H1 (cell line): ENCODE measurements around the gene ING1. TPM values are rescaled to one million over a fixed set of nuclear protein-coding genes. Genes with fewer than 3 reads are reported as not detected.

Source experiments
- CTCF ChIA-PET: fragments of 300-600 bp; sonication (Branson Sonifier 250); formaldehyde crosslinking; loops from one replicate; lab custom pipeline; 2021; ENCODE audit not compliant: partially characterized antibody; lab: Charles Lee
- POLR2A ChIA-PET: fragments of 300-600 bp; sonication (Branson Sonifier 250); formaldehyde crosslinking; loops from one replicate; lab custom pipeline; 2021; ENCODE audit warnings: inconsistent platforms; ENCODE audit not compliant: partially characterized antibody; lab: Charles Lee
- DNase-seq, 2 experiments: peaks; one replicate each; pipeline versions ENCODE4 v3.0.0 to v3.0.0-alpha.2; 2010 to 2022; ENCODE audit warnings: low spot score in 2 of 2, low read depth in 1 of 2, mixed read lengths in 1 of 2
- FAIRE-seq: peaks from 2 replicates; lab custom pipeline; 2011; peaks lifted over from hg19 to GRCh38; lab: Jason Lieb, UNC
- H2AFZ ChIP-seq: 2 replicates; pipeline ENCODE4 v1.8.1; 2012; ENCODE audit warnings: low read length, inconsistent platforms
- H2AK5ac ChIP-seq: 2 replicates; pipeline ENCODE4 v1.6.1; 2013; ENCODE audit warnings: low read depth, low read length
- H2BK120ac ChIP-seq: replicated peaks from 2 replicates; pipeline ENCODE3; 2013; ENCODE audit warnings: low read depth, low read length, inconsistent platforms
- H2BK12ac ChIP-seq: 2 replicates; pipeline ENCODE4 v1.6.1; 2013; ENCODE audit warnings: low read depth, low read length
- H2BK15ac ChIP-seq: 2 replicates; pipeline ENCODE4 v1.6.1; 2013; ENCODE audit warnings: low read length
- H2BK20ac ChIP-seq: 2 replicates; pipeline ENCODE4 v1.6.1; 2013; ENCODE audit warnings: low read length
- H2BK5ac ChIP-seq: 2 replicates; pipeline ENCODE4 v1.6.1; 2013; ENCODE audit warnings: low read depth, low read length
- H3K14ac ChIP-seq: 2 replicates; pipeline ENCODE4 v1.6.1; 2013; ENCODE audit warnings: inconsistent platforms; ENCODE audit not compliant: insufficient read length
- H3K18ac ChIP-seq: 2 replicates; pipeline ENCODE4 v1.6.1; 2013; ENCODE audit warnings: low read length; ENCODE audit errors: extremely low read depth
- H3K23ac ChIP-seq: 2 replicates; pipeline ENCODE4 v1.6.1; 2013; ENCODE audit warnings: inconsistent platforms; ENCODE audit not compliant: insufficient read length
- H3K23me2 ChIP-seq: 2 replicates; pipeline ENCODE4 v1.6.1; 2013; ENCODE audit warnings: low read depth, low read length
- H3K27ac ChIP-seq: 2 replicates; pipeline ENCODE4 v1.6.1; 2011; ENCODE audit warnings: low read depth, low read length, inconsistent platforms
- H3K27me3 ChIP-seq, 4 experiments: replicated peaks in 1 of 4; 1 replicate in 1 of 4; 2 replicates in 3 of 4; pipeline versions ENCODE4 v1.6.1 to v1.8.1; 2011 to 2013; ENCODE audit warnings: low read length in 3 of 4, mild to moderate bottlenecking in 3 of 4, inconsistent platforms in 2 of 4, mixed read lengths in 2 of 4, moderate library complexity in 1 of 4; ENCODE audit not compliant: control insufficient read depth in 3 of 4, insufficient read depth in 3 of 4; ENCODE audit errors: extremely low read depth in 1 of 4
- H3K36me3 ChIP-seq, 4 experiments: 2 replicates each; pipeline versions ENCODE4 v1.6.1 to v1.8.1; 2011 to 2013; ENCODE audit warnings: mild to moderate bottlenecking in 4 of 4, low read length in 3 of 4, moderate library complexity in 2 of 4, control low read depth in 1 of 4, inconsistent platforms in 1 of 4; ENCODE audit not compliant: insufficient read depth in 4 of 4, control insufficient read depth in 2 of 4
- H3K4ac ChIP-seq: replicated peaks from 2 replicates; pipeline ENCODE3; 2013; ENCODE audit warnings: low read length, low read depth, mixed read lengths, inconsistent platforms; ENCODE audit not compliant: insufficient read length
- H3K4me1 ChIP-seq, 4 experiments: replicated peaks in 1 of 4; 1 replicate in 1 of 4; 2 replicates in 3 of 4; pipeline versions ENCODE4 v1.6.1 to v1.8.1; 2011 to 2013; ENCODE audit warnings: low read length in 3 of 4, inconsistent platforms in 2 of 4, mixed read lengths in 1 of 4; ENCODE audit not compliant: insufficient read depth in 4 of 4, control insufficient read depth in 3 of 4
- H3K4me2 ChIP-seq, 2 experiments: 2 replicates each; pipeline versions ENCODE4 v1.6.1 to v1.8.1; 2011 to 2013; ENCODE audit warnings: low read depth in 2 of 2, low read length in 2 of 2, control low read depth in 1 of 2, inconsistent platforms in 1 of 2, mild to moderate bottlenecking in 1 of 2; ENCODE audit not compliant: insufficient read depth in 1 of 2
- H3K4me3 ChIP-seq, 4 experiments: fragments of 200-600, 300-600 bp in 1 of 4; sonication (generic), shearing (Covaris generic), sonication (Bioruptor Twin) in 1 of 4; 2 replicates each; pipeline versions ENCODE4 v1.5.1 to v1.8.1; 2011 to 2016; ENCODE audit warnings: low read length in 4 of 4, low read depth in 3 of 4, control low read depth in 2 of 4, inconsistent platforms in 2 of 4, mild to moderate bottlenecking in 2 of 4, mixed read lengths in 1 of 4, moderate library complexity in 1 of 4; ENCODE audit not compliant: insufficient read depth in 2 of 4; ENCODE audit errors: extremely low read depth in 1 of 4
- H3K56ac ChIP-seq: replicated peaks from 2 replicates; pipeline ENCODE3; 2013; ENCODE audit warnings: low read depth, mild to moderate bottlenecking, mixed read lengths, low read length, inconsistent platforms; ENCODE audit not compliant: insufficient read length
- H3K79me1 ChIP-seq: 2 replicates; pipeline ENCODE4 v1.6.1; 2013; ENCODE audit warnings: low read depth, low read length, control low read depth
- H3K79me2 ChIP-seq, 2 experiments: 2 replicates each; pipeline versions ENCODE4 v1.6.1 to v1.8.1; 2012 to 2013; ENCODE audit warnings: low read length in 2 of 2, mild to moderate bottlenecking in 2 of 2, inconsistent platforms in 1 of 2; ENCODE audit not compliant: insufficient read depth in 2 of 2, control insufficient read depth in 1 of 2
- H3K9ac ChIP-seq, 4 experiments: replicated peaks in 1 of 4; 1 replicate in 1 of 4; 2 replicates in 3 of 4; pipeline versions ENCODE4 v1.6.1 to v1.8.1; 2011 to 2013; ENCODE audit warnings: low read depth in 3 of 4, low read length in 3 of 4, control low read depth in 2 of 4, mild to moderate bottlenecking in 2 of 4, moderate library complexity in 2 of 4, inconsistent platforms in 1 of 4; ENCODE audit errors: extremely low read depth in 1 of 4
- H3K9me3 ChIP-seq, 2 experiments: 2 replicates each; pipeline versions ENCODE4 v1.6.1 to v1.8.1; 2012 to 2013; ENCODE audit warnings: mild to moderate bottlenecking in 2 of 2, moderate library complexity in 2 of 2, control low read depth in 1 of 2, inconsistent platforms in 1 of 2, low read depth in 1 of 2, low read length in 1 of 2, mixed read lengths in 1 of 2; ENCODE audit not compliant: insufficient read depth in 2 of 2
- H4K20me1 ChIP-seq, 2 experiments: replicated peaks in 1 of 2; 2 replicates each; pipeline versions ENCODE3 to v1.8.1; 2011 to 2013; ENCODE audit warnings: inconsistent platforms in 2 of 2, low read length in 2 of 2, mild to moderate bottlenecking in 1 of 2; ENCODE audit not compliant: insufficient read depth in 2 of 2, control insufficient read depth in 1 of 2
- H4K5ac ChIP-seq: 2 replicates; pipeline ENCODE4 v1.6.1; 2013; ENCODE audit warnings: low read length, low read depth, mixed read lengths, inconsistent platforms; ENCODE audit not compliant: insufficient read length
- H4K8ac ChIP-seq: 2 replicates; pipeline ENCODE4 v1.8.0; 2013; ENCODE audit warnings: mild to moderate bottlenecking, moderate library complexity, low read length, inconsistent platforms; ENCODE audit not compliant: insufficient read depth; ENCODE audit errors: extremely low read depth
- H4K91ac ChIP-seq: replicated peaks from 2 replicates; pipeline ENCODE3; 2013; ENCODE audit warnings: low read length, mixed read lengths, inconsistent platforms; ENCODE audit not compliant: insufficient read length
- BRCA1 ChIP-seq: IDR thresholded peaks from 2 replicates; pipeline ENCODE4 v1.6.1; 2012; ENCODE audit warnings: low read depth, low read length, improper control_type of control experiment
- CREB1 ChIP-seq: IDR thresholded peaks from 2 replicates; pipeline ENCODE4 v1.6.1; 2012; ENCODE audit warnings: inconsistent platforms
- CTBP2 ChIP-seq: IDR thresholded peaks from 2 replicates; pipeline ENCODE4 v1.7.0; 2011; ENCODE audit warnings: borderline replicate concordance, mild to moderate bottlenecking, moderate library complexity, mixed read lengths, low read length; ENCODE audit not compliant: insufficient read depth, insufficient read length
- GTF2F1 ChIP-seq: IDR thresholded peaks from 2 replicates; pipeline ENCODE4 v1.6.1; 2012; ENCODE audit warnings: low read depth, low read length, improper control_type of control experiment, borderline replicate concordance
- HDAC2 ChIP-seq, 2 experiments: fragments of 300-600 bp in 1 of 2; sonication (generic) in 1 of 2; IDR thresholded peaks; 2 replicates each; pipeline ENCODE4 v1.6.1; 2011 to 2012; ENCODE audit warnings: low read depth in 2 of 2, low read length in 2 of 2, mild to moderate bottlenecking in 2 of 2, moderate library complexity in 2 of 2, borderline replicate concordance in 1 of 2, inconsistent platforms in 1 of 2
- JUND ChIP-seq: IDR thresholded peaks from 2 replicates; pipeline ENCODE4 v1.6.1; 2011; ENCODE audit warnings: mild to moderate bottlenecking, improper control_type of control experiment, low read length
- KDM1A ChIP-seq: fragments of 200-600, 300-600 bp; sonication (generic); IDR thresholded peaks from 2 replicates; pipeline ENCODE4 v1.7.1; 2016; ENCODE audit warnings: mild to moderate bottlenecking, low read length, borderline replicate concordance
- KDM4A ChIP-seq: IDR thresholded peaks from one replicate; pipeline ENCODE4 v1.7.1; 2012; ENCODE audit warnings: low read depth, mild to moderate bottlenecking, moderate library complexity, low read length, inconsistent platforms; ENCODE audit not compliant: severe bottlenecking
- SP2 ChIP-seq: IDR thresholded peaks from 2 replicates; pipeline ENCODE4 v1.6.1; 2012; ENCODE audit warnings: mild to moderate bottlenecking, low read length, inconsistent platforms
- SP4 ChIP-seq: IDR thresholded peaks from 2 replicates; pipeline ENCODE4 v1.6.1; 2012; ENCODE audit warnings: low read length, inconsistent platforms
- WGBS, 2 experiments: shearing (Covaris generic) in 1 of 2; methylation state at CpG; one replicate each; pipeline versions ENCODE4 v1.1.6 to v1.1.7; 2013 to 2015; ENCODE audit warnings: low lambda C conversion rate in 2 of 2, mixed read lengths in 2 of 2, inconsistent platforms in 1 of 2, low coverage in 1 of 2, missing lambda C conversion rate in 1 of 2; ENCODE audit not compliant: insufficient replicate concordance in 2 of 2, insufficient coverage in 1 of 2, insufficient read length in 1 of 2; ENCODE audit errors: extremely low coverage in 1 of 2, missing lambda C conversion rate in 1 of 2; 5-methylcytosine and 5-hydroxymethylcytosine counted together
- polyA plus RNA-seq, 7 experiments: library from polyadenylated mRNA; depleted of rRNA in 3 of 7; stranded (reverse) in 5 of 7; unstranded in 2 of 7; fragments of >200 nt in 5 of 7; fragments of 200-250 nt in 2 of 7; gene quantifications; 1 replicate in 5 of 7; 2 replicates in 1 of 7; 4 replicates in 1 of 7; pipeline versions ENCODE4 v1.2.1 to v1.2.3, GENCODE V29; 2011 to 2013; ENCODE audit warnings: missing spikeins in 2 of 7, mixed read lengths in 2 of 7
- total RNA-seq: library from RNA; stranded (reverse); fragmentation: NEBNext Ultra II Directional; extraction: Animal tissue kit (Norgen Biotek cat#: 25700); gene quantifications from 2 replicates; pipeline ENCODE4 v1.2.1, GENCODE V29; 2021
- TF ChIP-seq, protein P1 (sequence below), 3 experiments: IDR thresholded peaks; 1 replicate in 2 of 3; 2 replicates in 1 of 3; pipeline versions ENCODE4 v1.5.1 to v1.6.1; 2011; ENCODE audit warnings: low read length in 3 of 3, mild to moderate bottlenecking in 3 of 3, inconsistent platforms in 2 of 3, low read depth in 1 of 3, moderate library complexity in 1 of 3; ENCODE audit not compliant: insufficient read depth in 1 of 3; ENCODE audit errors: control extremely low read depth in 1 of 3

Gene ING1
- total and polyA plus RNA-seq, 2 of the 8 experiments (the other 6 are each of a cell fraction or from before 2014, with no cell fraction given): 22.3 to 26.6 TPM

DNA sequence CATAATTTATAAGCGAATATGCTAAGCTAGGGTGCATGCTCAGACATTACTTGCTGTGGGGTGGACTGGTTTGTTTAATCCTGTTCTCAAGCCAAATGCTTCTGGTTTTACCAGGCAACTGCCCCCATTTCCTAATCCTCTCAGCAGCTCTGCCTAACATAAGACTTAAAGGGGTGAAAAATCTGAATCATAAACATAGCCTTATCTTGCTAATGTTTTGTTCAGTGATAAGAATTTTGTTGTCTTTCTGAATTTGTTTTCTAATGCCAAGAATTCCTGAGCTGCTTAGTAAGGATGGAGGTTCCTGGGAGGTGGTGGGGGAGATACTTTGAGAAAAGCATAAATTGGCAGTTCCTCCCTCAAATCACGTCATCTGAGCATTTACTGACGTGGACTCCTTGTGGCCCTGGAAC is 42.7 kb downstream of the ING1 start:
- H3K4me2 ChIP-seq: peak overlapping the region in 1 of 2 experiments; percentile 60; a peak in 2 of 4 replicates
- H3K4ac ChIP-seq: no peak overlapping the region
- H2BK15ac ChIP-seq: no peak overlapping the region
- no peak overlapping the region for H3K14ac ChIP-seq
- no peak overlapping the region for H3K18ac ChIP-seq
- ChIA-PET CTCF (interaction anchor here (0.6 to 1.3 kb wide), 3 partner anchors 45 to 72 kb away, joined by 3 to 4 read pairs (median 4); no protein-coding TSS in a partner anchor), POLR2A (interaction anchor here (1.3 to 1.5 kb wide), 2 partner anchors 14 to 41 kb away, joined by 3 to 6 read pairs; no protein-coding TSS in a partner anchor)
- no peak overlapping the region for H3K27ac ChIP-seq
- no peaks in the 10 kb centered on the region for H3K27me3 ChIP-seq
- H3K36me3 ChIP-seq: peaks cover 0 to 2% (median 0%) of the 10 kb centered on the region in 4 experiments; a peak in 1 of 8 replicates
- no peak overlapping the region for H2AK5ac ChIP-seq
- no peaks in the 10 kb centered on the region; the same call in 1 of the 2 replicates for H3K79me1 ChIP-seq
- no peak overlapping the region for H4K91ac ChIP-seq
- H4K20me1 ChIP-seq: no peaks in the 10 kb centered on the region
- peak in 1 of 2 experiments; percentile 21 for DNase-seq
- H3K79me2 ChIP-seq: no peaks in the 10 kb centered on the region
- no peak overlapping the region for H2BK5ac ChIP-seq
- H2BK120ac ChIP-seq: no peak overlapping the region
- H3K4me1 ChIP-seq: peaks cover 0 to 9% (median 2%) of the 10 kb centered on the region in 4 experiments; a peak in 5 of 7 replicates
- H3K4me3 ChIP-seq: no peak overlapping the region
- no peak overlapping the region for H4K8ac ChIP-seq
- no peaks in the 10 kb centered on the region for H3K23me2 ChIP-seq
- no peaks in the 10 kb centered on the region for H3K9me3 ChIP-seq
- no peak overlapping the region for H2BK12ac ChIP-seq
- no peak for FAIRE-seq
- no peak overlapping the region for H4K5ac ChIP-seq
- H3K56ac ChIP-seq: no peak overlapping the region
- no peak overlapping the region for H3K23ac ChIP-seq
- no peak overlapping the region for H2BK20ac ChIP-seq
- WGBS, 2 experiments: 53% methylated on average over 3 of the region's 3 CpGs; no CpG with 5 or more reads in 1 of the 2 experiments
- H3K9ac ChIP-seq: no peak overlapping the region
- no peak overlapping the region for H2AFZ ChIP-seq
- TF ChIP-seq KDM1A (no peak), GTF2F1 (no peak), CTBP2 (no peak), SP2 (no peak), KDM4A (no peak), HDAC2 (IDR thresholded peaks at IDR 0.05; ENCODE audit: borderline replicate concordance in 1 of 2, low read depth in 2 of 2, low read length in 2 of 2) (no peak), JUND (no peak), SP4 (no peak), BRCA1 (no peak), CREB1 (no peak)
- TF ChIP-seq, protein P1, sequence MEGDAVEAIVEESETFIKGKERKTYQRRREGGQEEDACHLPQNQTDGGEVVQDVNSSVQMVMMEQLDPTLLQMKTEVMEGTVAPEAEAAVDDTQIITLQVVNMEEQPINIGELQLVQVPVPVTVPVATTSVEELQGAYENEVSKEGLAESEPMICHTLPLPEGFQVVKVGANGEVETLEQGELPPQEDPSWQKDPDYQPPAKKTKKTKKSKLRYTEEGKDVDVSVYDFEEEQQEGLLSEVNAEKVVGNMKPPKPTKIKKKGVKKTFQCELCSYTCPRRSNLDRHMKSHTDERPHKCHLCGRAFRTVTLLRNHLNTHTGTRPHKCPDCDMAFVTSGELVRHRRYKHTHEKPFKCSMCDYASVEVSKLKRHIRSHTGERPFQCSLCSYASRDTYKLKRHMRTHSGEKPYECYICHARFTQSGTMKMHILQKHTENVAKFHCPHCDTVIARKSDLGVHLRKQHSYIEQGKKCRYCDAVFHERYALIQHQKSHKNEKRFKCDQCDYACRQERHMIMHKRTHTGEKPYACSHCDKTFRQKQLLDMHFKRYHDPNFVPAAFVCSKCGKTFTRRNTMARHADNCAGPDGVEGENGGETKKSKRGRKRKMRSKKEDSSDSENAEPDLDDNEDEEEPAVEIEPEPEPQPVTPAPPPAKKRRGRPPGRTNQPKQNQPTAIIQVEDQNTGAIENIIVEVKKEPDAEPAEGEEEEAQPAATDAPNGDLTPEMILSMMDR (IDR thresholded peaks at IDR 0.05; ENCODE audit: control extremely low read depth in 1 of 3, insufficient read depth in 1 of 3, low read depth in 1 of 3, low read length in 3 of 3): no peak
